Mononuclear cell (primary cell): ENCODE data around the gene ACSL4. TPM values are rescaled to one million over a fixed set of nuclear protein-coding genes. Genes with fewer than 3 reads are reported as not detected.
"Not testable (repeated sequence)": the region's sequence is repeated elsewhere in the genome, so short reads cannot be mapped to it uniquely, and the experiment has no call there.

ENCODE experiments used
- H3K27me3 ChIP-seq: 2 replicates; pipeline ENCODE4 v1.6.0; 2011; ENCODE audit warnings: low read length, control low read depth; ENCODE audit not compliant: insufficient read depth
- H3K4me1 ChIP-seq: 2 replicates; pipeline ENCODE4 v1.5.1; 2011; ENCODE audit warnings: mild to moderate bottlenecking, low read length, control low read depth; ENCODE audit not compliant: insufficient read depth
- H3K4me3 ChIP-seq: 2 replicates; pipeline ENCODE4 v1.5.1; 2011; ENCODE audit warnings: mild to moderate bottlenecking, low read length, moderate library complexity
- H3K9me3 ChIP-seq: 2 replicates; pipeline ENCODE4 v1.5.1; 2011; ENCODE audit warnings: low read depth, mild to moderate bottlenecking, control low read depth, low read length
- total RNA-seq: library from RNA; depleted of rRNA; stranded (reverse); fragments of >200 nt; gene quantifications from one replicate; pipeline ENCODE4 v1.2.3, GENCODE V29; 2012

ACSL4 gene
- total RNA-seq, 1 donor, result 54.0 TPM

GRCh38 chrX:109660435-109661143 lies 72.5 kb downstream of the ACSL4 start:
- H3K9me3 ChIP-seq, result no peaks in the 10 kb centered on the region
- H3K4me1 ChIP-seq, result no peaks in the 10 kb centered on the region
- no peak overlapping the region for H3K4me3 ChIP-seq
- no peaks in the 10 kb centered on the region for H3K27me3 ChIP-seq

DNA sequence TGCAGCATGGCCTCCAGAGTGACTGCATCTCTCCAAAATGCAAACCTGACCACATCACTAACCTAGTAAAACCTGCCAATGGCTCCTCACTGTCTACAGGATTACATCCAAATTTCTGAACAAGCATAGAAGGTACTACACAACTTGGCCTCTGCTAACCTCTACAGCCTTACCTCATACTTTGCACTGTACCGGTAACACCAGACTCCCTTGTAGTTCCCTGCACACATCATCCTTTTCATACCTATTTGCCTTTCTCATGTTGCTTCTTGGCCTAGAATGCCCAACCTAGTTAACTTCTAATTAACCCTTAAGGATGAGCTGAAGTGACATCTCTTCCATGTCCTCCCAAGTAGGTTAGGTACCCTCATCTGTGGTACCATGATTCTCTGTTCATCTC lies 74.7 kb downstream of the ACSL4 start:
- no peak overlapping the region for H3K4me3 ChIP-seq
- no peaks in the 10 kb centered on the region for H3K9me3 ChIP-seq
- H3K27me3 ChIP-seq, result no peaks in the 10 kb centered on the region
- no peaks in the 10 kb centered on the region for H3K4me1 ChIP-seq

GRCh38 chrX:109657364-109657763 lies 75.7 kb downstream of the ACSL4 start:
- H3K4me1 ChIP-seq, H3K27me3 ChIP-seq, H3K9me3 ChIP-seq, H3K4me3 ChIP-seq: not testable (repeated sequence)

DNA sequence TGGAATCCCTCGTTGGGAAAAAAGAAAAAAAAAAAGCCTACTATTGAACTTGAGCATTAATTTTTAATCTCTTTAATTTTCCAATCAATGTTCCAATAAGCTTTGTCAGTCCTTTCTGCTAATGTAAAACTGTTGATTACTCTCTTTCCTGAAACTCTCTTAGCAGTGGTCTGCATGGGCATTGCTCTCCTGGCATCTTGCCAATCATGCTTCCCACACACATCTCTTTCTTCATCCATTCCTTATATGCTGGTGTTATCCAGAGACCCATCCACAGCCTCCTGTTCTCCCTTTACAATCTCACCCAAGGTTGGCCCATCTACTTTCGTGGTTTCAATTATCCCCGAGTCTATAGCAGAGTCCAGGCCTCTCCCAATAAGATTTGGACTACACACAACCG lies 76.3 kb downstream of the ACSL4 start:
- H3K9me3 ChIP-seq, result no peaks in the 10 kb centered on the region
- H3K4me3 ChIP-seq, result no peak overlapping the region
- no peaks in the 10 kb centered on the region for H3K4me1 ChIP-seq
- no peaks in the 10 kb centered on the region for H3K27me3 ChIP-seq

DNA sequence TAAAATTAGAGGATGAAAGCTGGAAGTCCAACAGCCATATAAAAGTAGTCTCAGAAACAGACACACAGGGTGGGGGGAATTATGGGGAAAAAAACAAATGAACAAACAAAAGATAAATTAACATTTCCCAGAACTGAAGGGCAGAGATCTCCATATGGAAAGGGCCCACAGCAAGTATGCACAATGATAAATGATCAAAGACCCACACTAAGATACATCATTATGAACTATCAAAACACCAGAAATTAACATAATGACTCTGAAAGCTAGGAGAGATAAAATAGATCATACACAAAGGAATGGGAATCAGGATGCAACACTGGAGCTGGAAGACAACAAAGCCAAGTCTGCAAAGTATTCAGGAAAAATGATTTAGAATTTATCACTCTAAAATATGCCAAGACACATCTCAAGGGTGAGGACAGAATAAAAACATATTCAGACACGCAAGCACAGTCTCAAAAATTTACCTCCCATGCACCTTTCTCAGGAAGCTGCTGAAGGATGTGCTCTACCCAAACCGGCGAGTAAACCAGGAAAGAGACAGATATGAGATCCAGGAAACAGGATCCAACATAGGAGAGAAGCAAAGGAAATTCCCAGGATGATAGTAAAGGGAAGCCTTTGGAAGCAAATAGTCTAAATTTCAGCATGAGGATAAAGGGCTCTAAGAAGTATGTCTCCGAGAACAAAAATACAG lies 77.4 kb downstream of the ACSL4 start:
- H3K27me3 ChIP-seq, result no peaks in the 10 kb centered on the region
- H3K4me3 ChIP-seq, result no peak overlapping the region
- no peaks in the 10 kb centered on the region for H3K9me3 ChIP-seq
- no peaks in the 10 kb centered on the region for H3K4me1 ChIP-seq

DNA sequence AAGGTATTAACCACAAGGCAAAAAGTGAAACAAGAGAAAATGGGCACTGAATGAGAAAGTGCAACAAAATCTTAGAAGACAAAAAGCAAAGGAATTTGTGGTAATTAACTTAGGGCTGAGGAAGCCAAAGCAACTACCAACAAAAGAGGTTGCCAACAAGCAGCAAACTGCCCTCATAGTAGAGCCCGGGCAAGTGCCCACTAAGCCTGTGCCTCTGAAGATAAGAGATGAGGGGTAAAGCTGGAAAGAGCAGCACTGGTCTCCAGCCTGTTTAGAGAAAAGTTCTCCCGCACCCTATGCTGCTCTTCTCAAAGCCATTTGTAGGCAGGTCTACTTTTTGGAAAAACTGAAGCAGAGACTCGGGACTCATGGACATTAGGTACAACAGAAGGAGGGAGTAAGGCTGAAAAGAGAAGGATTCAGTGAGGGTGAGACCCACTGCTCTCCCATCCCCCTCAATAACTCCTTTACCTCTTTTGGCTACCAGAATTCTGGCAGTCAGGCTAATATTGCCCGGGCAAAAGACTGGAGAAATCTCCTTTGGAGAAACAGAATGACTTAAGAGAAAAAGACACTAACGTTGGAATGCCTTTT lies 78.4 kb downstream of the ACSL4 start:
- Histone ChIP-seq H3K4me3 (no peak overlapping the region), H3K9me3 (no peaks in the 10 kb centered on the region), H3K27me3 (no peaks in the 10 kb centered on the region), H3K4me1 (no peaks in the 10 kb centered on the region)

GRCh38 chrX:109644671-109645070 lies 88.4 kb downstream of the ACSL4 start:
- not testable (repeated sequence) for H3K9me3 ChIP-seq, H3K4me1 ChIP-seq, H3K4me3 ChIP-seq, H3K27me3 ChIP-seq

DNA sequence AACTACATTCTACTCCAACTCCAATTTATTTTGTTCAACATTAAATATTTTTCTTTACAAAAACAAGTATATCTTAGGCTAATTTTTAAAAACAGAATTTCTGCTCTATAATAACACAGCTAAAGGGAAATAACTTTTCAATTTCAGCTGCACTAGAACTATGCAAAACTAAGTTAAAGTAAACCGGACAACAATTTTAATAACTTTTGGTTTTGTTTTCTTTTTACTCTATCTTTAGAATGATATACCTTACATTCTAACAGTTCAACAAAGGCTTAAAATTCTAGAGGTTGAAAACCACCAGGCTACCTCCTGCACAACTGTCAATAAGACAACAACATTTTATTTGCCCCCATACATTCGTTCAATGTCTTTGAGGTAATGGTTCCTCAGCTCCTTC lies 89.4 kb downstream of the ACSL4 start:
- no peaks in the 10 kb centered on the region for H3K9me3 ChIP-seq
- no peak overlapping the region for H3K4me3 ChIP-seq
- H3K27me3 ChIP-seq, result no peaks in the 10 kb centered on the region
- no peaks in the 10 kb centered on the region for H3K4me1 ChIP-seq

GRCh38 chrX:109638158-109638557 lies 94.9 kb downstream of the ACSL4 start:
- H3K4me1 ChIP-seq, result no peaks in the 10 kb centered on the region
- H3K9me3 ChIP-seq, result no peaks in the 10 kb centered on the region
- H3K27me3 ChIP-seq, result no peaks in the 10 kb centered on the region
- H3K4me3 ChIP-seq, result no peak overlapping the region

DNA sequence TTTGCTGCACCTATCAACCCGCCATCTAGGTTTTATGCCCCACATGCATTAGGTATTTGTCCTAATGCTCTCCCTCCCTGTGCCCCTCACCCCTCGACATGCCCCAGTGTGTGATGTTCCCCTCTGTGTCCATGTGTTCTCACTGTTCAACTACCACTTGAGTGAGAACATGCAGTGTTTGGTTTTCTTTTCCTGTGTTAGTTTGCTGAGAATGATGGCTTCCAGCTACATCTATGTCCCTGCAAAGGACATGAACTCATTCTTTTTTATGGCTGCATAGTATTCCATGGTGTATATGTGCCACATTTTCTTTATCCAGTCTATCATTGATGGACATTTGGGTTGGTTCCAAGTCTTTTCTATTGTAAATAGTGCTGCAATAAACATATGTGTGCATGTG lies 95.6 kb downstream of the ACSL4 start:
- not testable (repeated sequence) for H3K9me3 ChIP-seq, H3K4me1 ChIP-seq, H3K27me3 ChIP-seq, H3K4me3 ChIP-seq

DNA sequence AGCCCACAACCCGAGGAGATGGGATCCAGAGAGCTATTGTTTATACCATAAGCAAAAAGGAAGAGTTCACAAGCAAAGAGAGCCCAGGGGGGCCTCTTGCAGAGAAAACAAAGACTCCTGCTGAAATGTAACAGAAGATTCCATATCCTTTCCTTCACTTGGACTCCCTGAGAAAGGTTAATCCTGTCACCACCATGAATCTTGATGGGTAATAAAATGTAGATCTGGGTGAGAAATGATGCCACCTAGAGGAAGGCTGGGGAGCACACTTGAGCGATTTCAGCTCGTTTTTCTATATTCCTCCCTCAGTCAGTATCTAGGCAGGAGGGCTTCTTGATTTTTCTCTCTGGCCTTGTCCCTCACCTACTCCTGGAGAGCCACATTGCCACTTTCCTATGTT lies 97.9 kb downstream of the ACSL4 start:
- no peaks in the 10 kb centered on the region for H3K9me3 ChIP-seq
- no peaks in the 10 kb centered on the region for H3K27me3 ChIP-seq
- no peak overlapping the region for H3K4me3 ChIP-seq
- peaks cover 5% of the 10 kb centered on the region for H3K4me1 ChIP-seq

DNA sequence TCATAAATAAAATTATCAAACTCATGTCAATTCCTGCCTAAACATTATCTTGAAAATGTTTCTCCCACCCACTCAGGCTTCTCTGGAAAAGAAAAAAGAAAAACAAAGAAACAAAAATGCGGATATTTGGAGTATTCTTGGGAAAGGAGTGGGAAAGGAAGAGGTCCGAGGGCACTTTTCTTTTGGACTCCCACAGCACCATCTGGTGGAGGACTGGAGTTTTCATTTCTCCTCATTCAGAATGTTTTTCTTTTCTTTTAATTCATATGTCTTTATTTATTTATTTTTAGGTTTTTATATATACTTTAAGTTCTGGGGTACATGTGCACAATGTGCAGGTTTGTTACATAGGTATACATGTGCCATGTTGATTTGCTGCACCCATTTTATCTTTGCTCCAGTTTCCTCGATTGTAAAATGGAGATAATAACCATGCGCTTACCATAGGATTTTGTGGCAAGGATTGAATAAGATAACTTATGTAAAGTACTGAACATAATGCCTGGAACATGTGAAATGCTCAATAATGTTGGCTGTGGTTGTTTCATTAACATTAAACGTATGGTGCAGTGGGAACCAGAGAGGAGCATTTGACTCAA lies 100.1 kb downstream of the ACSL4 start:
- Histone ChIP-seq H3K4me1 (peaks cover 5% of the 10 kb centered on the region), H3K4me3 (no peak overlapping the region), H3K27me3 (no peaks in the 10 kb centered on the region), H3K9me3 (no peaks in the 10 kb centered on the region)

- H3K4me1 ChIP-seq, result peaks cover 5% of the 10 kb centered on the region
- no peaks in the 10 kb centered on the region for H3K9me3 ChIP-seq
- no peaks in the 10 kb centered on the region for H3K27me3 ChIP-seq
- H3K4me3 ChIP-seq, result no peak overlapping the region
These were observed 103.7 kb downstream of the ACSL4 start for GRCh38 chrX:109629310-109629709.

- Histone ChIP-seq H3K4me1 (no peaks in the 10 kb centered on the region), H3K9me3 (no peaks in the 10 kb centered on the region), H3K4me3 (no peak overlapping the region)
These were observed 106.4 kb downstream of the ACSL4 start for GRCh38 chrX:109626637-109627036.

More at GRCh38 chrX:109626637-109627036, 106.4 kb downstream of the ACSL4 start:
- no peaks in the 10 kb centered on the region for H3K27me3 ChIP-seq
